WTC11 (cell line): ENCODE results near the gene MCM6. TPM values are rescaled to one million over a fixed set of nuclear protein-coding genes. Genes with fewer than 3 reads are reported as not detected.

Experiments used
- ATAC-seq: fragments of 200-7000 bp; cut with Tn5 transposase; 2 replicates; pipeline ENCODE4 v1.10.0; 2021; ENCODE audit warnings: mild to moderate bottlenecking, moderate library complexity
- CTCF ChIA-PET: fragments of 300-600 bp; sonication (Branson Sonifier 250); formaldehyde crosslinking; loops from one replicate; lab custom pipeline; 2021; ENCODE audit warnings: antibody characterized with exemption; lab: Charles Lee
- POLR2A ChIA-PET: fragments of 350-600 bp; sonication (Branson Sonifier 250); formaldehyde crosslinking; loops from one replicate; lab custom pipeline; 2021; ENCODE audit warnings: antibody characterized with exemption; lab: Charles Lee
- DNase-seq: peaks from one replicate; pipeline ENCODE4 v3.0.0; 2021; ENCODE audit warnings: low spot score
- H3K27ac Mint-ChIP-seq: 2 replicates; pipeline ENCODE4 v1.8.0; 2021; ENCODE audit warnings: mixed read lengths
- H3K27me3 Mint-ChIP-seq: 2 replicates; pipeline ENCODE4 v1.8.0; 2021; ENCODE audit warnings: low read depth, mild to moderate bottlenecking, moderate library complexity, mixed read lengths
- H3K36me3 Mint-ChIP-seq: 2 replicates; pipeline ENCODE4 v1.8.0; 2021; ENCODE audit warnings: mixed read lengths
- H3K4me1 Mint-ChIP-seq: 2 replicates; pipeline ENCODE4 v1.8.0; 2022; ENCODE audit warnings: mixed read lengths
- H3K4me3 Mint-ChIP-seq: 2 replicates; pipeline ENCODE4 v1.8.0; 2021; ENCODE audit warnings: mild to moderate bottlenecking, moderate library complexity, mixed read lengths
- H3K9me3 Mint-ChIP-seq: 2 replicates; pipeline ENCODE4 v1.8.0; 2021; ENCODE audit warnings: mixed read lengths
- ATF1 ChIP-seq: sonication (generic); formaldehyde crosslinking; IDR thresholded peaks from 2 replicates; pipeline ENCODE4 v1.8.1; 2023; ENCODE audit warnings: mild to moderate bottlenecking, moderate library complexity, missing genetic modification reagents
- ATF6 ChIP-seq: sonication (generic); formaldehyde crosslinking; IDR thresholded peaks from 2 replicates; pipeline ENCODE4 v1.8.1; 2023; ENCODE audit warnings: mild to moderate bottlenecking, missing genetic modification reagents
- EMX1 ChIP-seq: fragments of 250-450 bp; sonication (Bioruptor Pico); IDR thresholded peaks from 2 replicates; pipeline ENCODE4 v1.8.0; 2021; ENCODE audit warnings: mild to moderate bottlenecking
- JAZF1 ChIP-seq: fragments of 250-450 bp; sonication (Bioruptor Pico); IDR thresholded peaks from 2 replicates; pipeline ENCODE4 v1.9.0; 2021; ENCODE audit warnings: moderate library complexity, mild to moderate bottlenecking, inconsistent platforms
- JUN ChIP-seq: sonication (generic); formaldehyde crosslinking; IDR thresholded peaks from 2 replicates; pipeline ENCODE4 v1.8.0; 2023; ENCODE audit warnings: mild to moderate bottlenecking, missing genetic modification reagents
- NR1H2 ChIP-seq: sonication (generic); formaldehyde crosslinking; IDR thresholded peaks from 2 replicates; pipeline ENCODE4 v1.9.0; 2021; ENCODE audit warnings: mild to moderate bottlenecking, moderate library complexity, missing genetic modification reagents
- NR2C2 ChIP-seq: sonication (generic); formaldehyde crosslinking; IDR thresholded peaks from 2 replicates; pipeline ENCODE4 v1.8.0; 2022; ENCODE audit warnings: mild to moderate bottlenecking, missing genetic modification reagents
- RORB ChIP-seq: fragments of 250-450 bp; sonication (Bioruptor Pico); IDR thresholded peaks from 2 replicates; pipeline ENCODE4 v1.9.0; 2021; ENCODE audit warnings: mild to moderate bottlenecking
- SP1 ChIP-seq: sonication (generic); formaldehyde crosslinking; conservative IDR thresholded peaks from 2 replicates; pipeline ENCODE4 v1.8.1; 2022; ENCODE audit warnings: missing genetic modification reagents
- STAT6 ChIP-seq: sonication (generic); formaldehyde crosslinking; conservative IDR thresholded peaks from 2 replicates; pipeline ENCODE4 v1.8.1; 2023; ENCODE audit warnings: mild to moderate bottlenecking, low read depth, missing genetic modification reagents, moderate library complexity
- TEAD4 ChIP-seq: sonication (generic); formaldehyde crosslinking; IDR thresholded peaks from 2 replicates; pipeline ENCODE4 v1.8.0; 2022; ENCODE audit warnings: mild to moderate bottlenecking, missing genetic modification reagents
- ZNF219 ChIP-seq: sonication (generic); formaldehyde crosslinking; IDR thresholded peaks from 2 replicates; pipeline ENCODE4 v1.8.0; 2023; ENCODE audit warnings: missing genetic modification reagents, mild to moderate bottlenecking, borderline replicate concordance
- ZNF232 ChIP-seq: sonication (generic); formaldehyde crosslinking; IDR thresholded peaks from 2 replicates; pipeline ENCODE4 v1.8.0; 2022; ENCODE audit warnings: mild to moderate bottlenecking, missing genetic modification reagents
- ZNF263 ChIP-seq: sonication (generic); formaldehyde crosslinking; IDR thresholded peaks from 2 replicates; pipeline ENCODE4 v1.8.1; 2022; ENCODE audit warnings: low read depth, mild to moderate bottlenecking, moderate library complexity, missing genetic modification reagents
- ZNF671 ChIP-seq: fragments of 250-450 bp; sonication (Bioruptor Pico); IDR thresholded peaks from 2 replicates; pipeline ENCODE4 v1.8.0; 2021; ENCODE audit warnings: mild to moderate bottlenecking
- total RNA-seq: library from RNA; stranded (reverse); gene quantifications from 3 replicates; pipeline ENCODE4 v1.2.3, GENCODE V29; 2021
- TF ChIP-seq, protein P1 (sequence below): sonication (generic); formaldehyde crosslinking; IDR thresholded peaks from 2 replicates; pipeline ENCODE4 v1.8.1; 2023; ENCODE audit warnings: mild to moderate bottlenecking, missing genetic modification reagents
- TF ChIP-seq, protein P2 (sequence below): sonication (generic); formaldehyde crosslinking; IDR thresholded peaks from 2 replicates; pipeline ENCODE4 v1.8.1; 2022; ENCODE audit warnings: low read depth, mild to moderate bottlenecking, moderate library complexity, missing genetic modification reagents, borderline replicate concordance
- TF ChIP-seq, protein P3 (sequence below): sonication (generic); formaldehyde crosslinking; IDR thresholded peaks from 2 replicates; pipeline ENCODE4 v1.8.1; 2023; ENCODE audit warnings: mild to moderate bottlenecking, missing genetic modification reagents, moderate library complexity
- TF ChIP-seq, protein P4 (sequence below): fragments of 250-450 bp; sonication (Bioruptor Pico); IDR thresholded peaks from 2 replicates; pipeline ENCODE4 v1.9.0; 2021; ENCODE audit warnings: mild to moderate bottlenecking

Gene MCM6
- total RNA-seq, 1 experiment from 2014 or later: 107 TPM

DNA sequence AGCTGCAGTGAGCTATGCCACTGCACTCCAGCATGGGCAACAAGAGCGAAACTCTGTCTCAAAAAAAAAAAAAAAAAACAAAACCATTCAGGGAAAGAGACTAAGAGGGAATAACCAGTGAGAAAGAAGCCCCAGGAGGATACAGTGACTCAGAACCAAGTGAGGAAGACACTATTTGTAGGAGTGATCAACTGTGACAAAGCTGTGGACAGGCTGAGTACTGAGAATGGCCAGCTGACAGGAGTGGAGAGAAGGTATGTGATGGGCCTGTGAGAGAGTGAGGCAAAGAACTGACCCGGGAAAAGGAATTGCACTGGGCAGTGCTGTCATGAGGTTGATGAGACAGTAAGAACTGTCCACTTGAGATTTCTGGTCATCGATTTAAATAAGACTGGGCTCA, 32.6 kb downstream of the MCM6 start:
- Mint-ChIP-seq H3K27ac (0 out of 2 replicates have a peak overlapping the region, but pooled peaks have one; percentile 59), H3K4me3 (no peak overlapping the region), H3K4me1 (no peaks in the 10 kb centered on the region), H3K9me3 (no peaks in the 10 kb centered on the region), H3K27me3 (no peaks in the 10 kb centered on the region), H3K36me3 (peaks cover 62% of the 10 kb centered on the region)
- TF ChIP-seq EMX1 (CRISPR knock-in tag): no peak
- no peak for TF ChIP-seq SP1 (CRISPR knock-in tag)
- no peak for TF ChIP-seq ATF6 (CRISPR knock-in tag)
- TF ChIP-seq NR2C2: no peak
- TF ChIP-seq, protein P1, sequence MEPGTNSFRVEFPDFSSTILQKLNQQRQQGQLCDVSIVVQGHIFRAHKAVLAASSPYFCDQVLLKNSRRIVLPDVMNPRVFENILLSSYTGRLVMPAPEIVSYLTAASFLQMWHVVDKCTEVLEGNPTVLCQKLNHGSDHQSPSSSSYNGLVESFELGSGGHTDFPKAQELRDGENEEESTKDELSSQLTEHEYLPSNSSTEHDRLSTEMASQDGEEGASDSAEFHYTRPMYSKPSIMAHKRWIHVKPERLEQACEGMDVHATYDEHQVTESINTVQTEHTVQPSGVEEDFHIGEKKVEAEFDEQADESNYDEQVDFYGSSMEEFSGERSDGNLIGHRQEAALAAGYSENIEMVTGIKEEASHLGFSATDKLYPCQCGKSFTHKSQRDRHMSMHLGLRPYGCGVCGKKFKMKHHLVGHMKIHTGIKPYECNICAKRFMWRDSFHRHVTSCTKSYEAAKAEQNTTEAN (CRISPR knock-in tag): no peak
- TF ChIP-seq ZNF671 (CRISPR knock-in tag): no peak
- no peak for ATAC-seq
- DNase-seq: no peak
- ChIA-PET CTCF (interaction anchor here (0.6 kb wide), 1 partner anchor 839 kb away, joined by 3 read pairs; no protein-coding TSS in a partner anchor), POLR2A (no interaction called here)

DNA sequence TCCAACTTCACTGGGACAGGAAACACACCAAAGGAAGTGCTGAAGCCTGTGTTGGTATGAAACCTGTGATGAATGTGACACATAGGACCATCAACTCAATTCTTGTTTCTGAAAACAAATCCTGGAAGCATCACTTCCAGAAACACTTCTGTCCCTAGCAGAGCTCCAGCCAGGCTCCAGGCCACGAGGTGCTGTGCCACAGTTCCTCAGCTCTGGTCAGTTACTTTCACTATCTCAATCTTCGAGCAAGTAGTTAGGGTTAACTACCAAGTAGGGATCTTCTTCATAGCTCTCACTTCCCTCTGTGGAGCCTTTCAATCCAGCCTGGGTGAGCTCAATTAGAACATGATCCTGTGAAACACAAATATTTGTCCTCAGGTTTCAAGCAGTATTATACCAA, 35.6 kb downstream of the MCM6 start:
- peaks cover 41% of the 10 kb centered on the region for H3K36me3 Mint-ChIP-seq
- TF ChIP-seq, protein P2, sequence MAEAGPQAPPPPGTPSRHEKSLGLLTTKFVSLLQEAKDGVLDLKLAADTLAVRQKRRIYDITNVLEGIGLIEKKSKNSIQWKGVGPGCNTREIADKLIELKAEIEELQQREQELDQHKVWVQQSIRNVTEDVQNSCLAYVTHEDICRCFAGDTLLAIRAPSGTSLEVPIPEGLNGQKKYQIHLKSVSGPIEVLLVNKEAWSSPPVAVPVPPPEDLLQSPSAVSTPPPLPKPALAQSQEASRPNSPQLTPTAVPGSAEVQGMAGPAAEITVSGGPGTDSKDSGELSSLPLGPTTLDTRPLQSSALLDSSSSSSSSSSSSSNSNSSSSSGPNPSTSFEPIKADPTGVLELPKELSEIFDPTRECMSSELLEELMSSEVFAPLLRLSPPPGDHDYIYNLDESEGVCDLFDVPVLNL (CRISPR knock-in tag): no peak
- no peak for TF ChIP-seq ATF1 (CRISPR knock-in tag)
- TF ChIP-seq SP1 (CRISPR knock-in tag): no peak
- TF ChIP-seq, protein P3, sequence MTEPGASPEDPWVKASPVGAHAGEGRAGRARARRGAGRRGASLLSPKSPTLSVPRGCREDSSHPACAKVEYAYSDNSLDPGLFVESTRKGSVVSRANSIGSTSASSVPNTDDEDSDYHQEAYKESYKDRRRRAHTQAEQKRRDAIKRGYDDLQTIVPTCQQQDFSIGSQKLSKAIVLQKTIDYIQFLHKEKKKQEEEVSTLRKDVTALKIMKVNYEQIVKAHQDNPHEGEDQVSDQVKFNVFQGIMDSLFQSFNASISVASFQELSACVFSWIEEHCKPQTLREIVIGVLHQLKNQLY: no peak
- TF ChIP-seq TEAD4 (CRISPR knock-in tag): no peak
- TF ChIP-seq STAT6 (CRISPR knock-in tag): no peak
- TF ChIP-seq JAZF1 (CRISPR knock-in tag): no peak
- no peak for TF ChIP-seq ZNF219 (CRISPR knock-in tag)
- no peak for TF ChIP-seq ZNF263 (CRISPR knock-in tag)
- H3K27me3 Mint-ChIP-seq: no peaks in the 10 kb centered on the region
- H3K4me1 Mint-ChIP-seq: no peaks in the 10 kb centered on the region
- ChIA-PET CTCF (no interaction called here), POLR2A (interaction anchor here (0.7 kb wide), 1 partner anchor 96 kb away, joined by 4 read pairs; no protein-coding TSS in a partner anchor)
- no peaks in the 10 kb centered on the region for H3K9me3 Mint-ChIP-seq
- DNase-seq (no peak), ATAC-seq (no peak)
- no peak overlapping the region for H3K4me3 Mint-ChIP-seq
- H3K27ac Mint-ChIP-seq: no peak overlapping the region

GRCh38 chr2:135839713-135840112, 36.5 kb downstream of the MCM6 start:
- CTCF ChIA-PET: interaction anchor here (0.7 kb wide), 1 partner anchor 24 kb away, joined by 3 read pairs; no protein-coding TSS in a partner anchor
- peaks cover 35% of the 10 kb centered on the region for H3K36me3 Mint-ChIP-seq
- H3K27me3 Mint-ChIP-seq: no peaks in the 10 kb centered on the region
- ATAC-seq (no peak), DNase-seq (no peak)
- H3K27ac Mint-ChIP-seq: no peak overlapping the region
- no peaks in the 10 kb centered on the region for H3K4me1 Mint-ChIP-seq
- no peaks in the 10 kb centered on the region for H3K9me3 Mint-ChIP-seq
- H3K4me3 Mint-ChIP-seq: no peak overlapping the region
- POLR2A ChIA-PET: no interaction called here
- TF ChIP-seq JUN (CRISPR knock-in tag) (no peak), NR1H2 (CRISPR knock-in tag) (no peak), RORB (no peak), ZNF232 (CRISPR knock-in tag) (no peak), EMX1 (CRISPR knock-in tag) (no peak)
- TF ChIP-seq, protein P4, sequence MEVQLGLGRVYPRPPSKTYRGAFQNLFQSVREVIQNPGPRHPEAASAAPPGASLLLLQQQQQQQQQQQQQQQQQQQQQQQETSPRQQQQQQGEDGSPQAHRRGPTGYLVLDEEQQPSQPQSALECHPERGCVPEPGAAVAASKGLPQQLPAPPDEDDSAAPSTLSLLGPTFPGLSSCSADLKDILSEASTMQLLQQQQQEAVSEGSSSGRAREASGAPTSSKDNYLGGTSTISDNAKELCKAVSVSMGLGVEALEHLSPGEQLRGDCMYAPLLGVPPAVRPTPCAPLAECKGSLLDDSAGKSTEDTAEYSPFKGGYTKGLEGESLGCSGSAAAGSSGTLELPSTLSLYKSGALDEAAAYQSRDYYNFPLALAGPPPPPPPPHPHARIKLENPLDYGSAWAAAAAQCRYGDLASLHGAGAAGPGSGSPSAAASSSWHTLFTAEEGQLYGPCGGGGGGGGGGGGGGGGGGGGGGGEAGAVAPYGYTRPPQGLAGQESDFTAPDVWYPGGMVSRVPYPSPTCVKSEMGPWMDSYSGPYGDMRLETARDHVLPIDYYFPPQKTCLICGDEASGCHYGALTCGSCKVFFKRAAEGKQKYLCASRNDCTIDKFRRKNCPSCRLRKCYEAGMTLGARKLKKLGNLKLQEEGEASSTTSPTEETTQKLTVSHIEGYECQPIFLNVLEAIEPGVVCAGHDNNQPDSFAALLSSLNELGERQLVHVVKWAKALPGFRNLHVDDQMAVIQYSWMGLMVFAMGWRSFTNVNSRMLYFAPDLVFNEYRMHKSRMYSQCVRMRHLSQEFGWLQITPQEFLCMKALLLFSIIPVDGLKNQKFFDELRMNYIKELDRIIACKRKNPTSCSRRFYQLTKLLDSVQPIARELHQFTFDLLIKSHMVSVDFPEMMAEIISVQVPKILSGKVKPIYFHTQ (CRISPR knock-in tag): no peak
